Neuronal stem cell (in vitro differentiated cells): Measurements from ENCODE around the gene PIGL.

Experiments
- DNase-seq: peaks from one replicate; pipeline ENCODE4 v3.0.0-alpha.2; 2013; ENCODE audit warnings: low spot score
- H2AFZ ChIP-seq: one replicate; pipeline ENCODE4 v1.6.1; 2013; ENCODE audit warnings: mild to moderate bottlenecking, low read length, inconsistent platforms
- H2AK5ac ChIP-seq: 2 replicates; pipeline ENCODE4 v1.6.1; 2013; ENCODE audit warnings: low read depth, mild to moderate bottlenecking, inconsistent platforms, low read length, moderate library complexity, mixed read lengths
- H2BK120ac ChIP-seq: 2 replicates; pipeline ENCODE4 v1.6.1; 2013; ENCODE audit warnings: low read depth, mild to moderate bottlenecking, inconsistent platforms, low read length, moderate library complexity, mixed read lengths
- H2BK12ac ChIP-seq: one replicate; pipeline ENCODE4 v1.6.1; 2013; ENCODE audit warnings: low read length, inconsistent platforms
- H2BK15ac ChIP-seq: 2 replicates; pipeline ENCODE4 v1.6.1; 2013; ENCODE audit warnings: mild to moderate bottlenecking, low read length, inconsistent platforms, mixed read lengths
- H2BK5ac ChIP-seq: one replicate; pipeline ENCODE4 v1.6.1; 2013; ENCODE audit warnings: inconsistent platforms, mild to moderate bottlenecking, low read length, moderate library complexity
- H3K14ac ChIP-seq: one replicate; pipeline ENCODE4 v1.6.1; 2013; ENCODE audit warnings: low read length, inconsistent platforms
- H3K18ac ChIP-seq: 2 replicates; pipeline ENCODE4 v1.6.1; 2013; ENCODE audit warnings: low read length, inconsistent platforms
- H3K23ac ChIP-seq: 2 replicates; pipeline ENCODE4 v1.6.1; 2013; ENCODE audit warnings: low read depth, mild to moderate bottlenecking, mixed read lengths, low read length, inconsistent platforms; ENCODE audit not compliant: poor library complexity
- H3K27ac ChIP-seq: replicated peaks from 3 replicates; pipeline ENCODE4 v1.5.1; 2013; ENCODE audit warnings: low read length, inconsistent platforms
- H3K27me3 ChIP-seq, 3 experiments: 2 replicates each; pipeline ENCODE4 v1.6.1; 2013; ENCODE audit warnings: low read length in 3 of 3, mild to moderate bottlenecking in 2 of 3, inconsistent platforms in 1 of 3, low read depth in 1 of 3, mixed read lengths in 1 of 3, moderate library complexity in 1 of 3; ENCODE audit not compliant: control insufficient read depth in 3 of 3, insufficient read depth in 3 of 3
- H3K36me3 ChIP-seq, 2 donors: replicated peaks in 1 of 2; 2 replicates each; pipeline ENCODE4 v1.6.1; 2013; ENCODE audit warnings: low read length in 2 of 2; ENCODE audit not compliant: control insufficient read depth in 2 of 2, insufficient read depth in 2 of 2
- H3K4ac ChIP-seq: 2 replicates; pipeline ENCODE4 v1.6.1; 2013; ENCODE audit warnings: inconsistent platforms, mild to moderate bottlenecking, low read length, moderate library complexity
- H3K4me1 ChIP-seq, 2 donors: 1 replicate in 1 of 2; 2 replicates in 1 of 2; pipeline ENCODE4 v1.6.1; 2013; ENCODE audit warnings: low read length in 2 of 2, low read depth in 1 of 2; ENCODE audit not compliant: control insufficient read depth in 2 of 2, insufficient read depth in 1 of 2
- H3K4me2 ChIP-seq: one replicate; pipeline ENCODE4 v1.6.1; 2013; ENCODE audit warnings: mild to moderate bottlenecking, low read length, inconsistent platforms; ENCODE audit not compliant: insufficient read depth, poor library complexity, severe bottlenecking
- H3K4me3 ChIP-seq, 2 donors: 2 replicates each; pipeline ENCODE4 v1.5.1; 2013; ENCODE audit warnings: low read length in 2 of 2, mild to moderate bottlenecking in 2 of 2, inconsistent platforms in 1 of 2, moderate library complexity in 1 of 2
- H3K79me1 ChIP-seq: one replicate; pipeline ENCODE4 v1.6.1; 2013; ENCODE audit warnings: low read depth, mild to moderate bottlenecking, inconsistent platforms, low read length, moderate library complexity
- H3K9ac ChIP-seq: one replicate; pipeline ENCODE4 v1.6.1; 2013; ENCODE audit warnings: mild to moderate bottlenecking, low read depth, low read length, inconsistent platforms; ENCODE audit not compliant: poor library complexity
- H3K9me3 ChIP-seq, 2 donors: replicated peaks in 1 of 2; 2 replicates each; pipeline versions ENCODE3 to v1.6.1; 2013; ENCODE audit warnings: low read length in 2 of 2, mild to moderate bottlenecking in 2 of 2, inconsistent platforms in 1 of 2, low read depth in 1 of 2, mixed read lengths in 1 of 2, moderate library complexity in 1 of 2; ENCODE audit not compliant: control insufficient read depth in 2 of 2, insufficient read depth in 1 of 2
- H4K8ac ChIP-seq: one replicate; pipeline ENCODE4 v1.6.1; 2013; ENCODE audit warnings: low read depth, mild to moderate bottlenecking, inconsistent platforms, low read length, moderate library complexity
- H4K91ac ChIP-seq: one replicate; pipeline ENCODE4 v1.6.1; 2013; ENCODE audit warnings: low read length, low read depth, mild to moderate bottlenecking, inconsistent platforms; ENCODE audit not compliant: poor library complexity
- WGBS, 2 donors: extraction: QIAGEN DNeasy Blood & Tissue Kit; methylation state at CpG; one replicate each; pipeline ENCODE4 v1.1.7; 2013; ENCODE audit warnings: missing lambda C conversion rate in 2 of 2, mixed read lengths in 1 of 2; ENCODE audit not compliant: insufficient read length in 2 of 2, insufficient replicate concordance in 1 of 2; ENCODE audit errors: extremely low coverage in 2 of 2; 5-methylcytosine and 5-hydroxymethylcytosine counted together

PIGL gene

GRCh38 chr17:16348586-16348985 is 131.6 kb downstream of the PIGL start:
- Histone ChIP-seq H3K27me3 (no peaks in the 10 kb centered on the region), H2BK15ac (no peak overlapping the region), H3K23ac (peak overlapping the region; percentile 27), H3K9me3 (peaks cover 0 to 1% of the 10 kb centered on the region in 2 donors), H4K8ac (no peak overlapping the region), H2AK5ac (no peak overlapping the region), H2AFZ (no peak overlapping the region), H4K91ac (no peak overlapping the region), H2BK120ac (no peak overlapping the region), H3K4me1 (peaks cover 0 to 4% of the 10 kb centered on the region in 2 donors), H3K4me3 (no peak overlapping the region), H3K27ac (no peak overlapping the region), H3K18ac (no peak overlapping the region), H3K36me3 (peaks cover 33 to 54% of the 10 kb centered on the region in 2 donors), H3K14ac (no peak overlapping the region), H2BK12ac (no peak overlapping the region), H3K4me2 (no peak overlapping the region), H3K9ac (no peak overlapping the region), H3K79me1 (peaks cover 6% of the 10 kb centered on the region), H2BK5ac (no peak overlapping the region), H3K4ac (no peak overlapping the region)
- no CpG with 5 or more reads among the region's 6 CpGs for WGBS, 2 donors
- no peak for DNase-seq

DNA sequence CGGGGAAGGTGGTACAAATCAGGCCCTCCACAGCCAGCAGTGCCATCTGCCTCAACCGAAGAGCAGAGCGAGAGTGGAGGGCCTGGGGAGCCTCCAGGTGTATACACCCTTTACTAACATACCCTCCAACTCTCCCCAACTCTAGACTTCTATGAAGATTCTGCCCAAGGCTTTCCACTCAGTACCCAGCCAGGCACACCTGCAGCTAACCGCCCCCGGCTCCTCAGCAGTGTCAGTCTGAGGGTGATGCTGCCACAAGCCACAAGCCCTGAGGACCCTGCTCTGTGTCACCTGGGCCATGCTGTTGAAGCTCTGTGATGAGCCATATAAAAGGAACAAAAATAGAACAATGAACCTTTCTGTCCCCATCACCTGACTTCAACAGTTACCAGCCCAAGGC is 132.4 kb downstream of the PIGL start:
- no peak overlapping the region for H2AFZ ChIP-seq
- peaks cover 27 to 46% of the 10 kb centered on the region in 2 donors for H3K36me3 ChIP-seq
- H4K8ac ChIP-seq = no peak overlapping the region
- H3K4me2 ChIP-seq = no peak overlapping the region
- H3K4me1 ChIP-seq = peaks cover 0 to 4% of the 10 kb centered on the region in 2 donors
- no peak overlapping the region for H2BK12ac ChIP-seq
- H3K9me3 ChIP-seq = peaks cover 0 to 6% of the 10 kb centered on the region in 2 donors
- H2AK5ac ChIP-seq = no peak overlapping the region
- no peak overlapping the region for H3K14ac ChIP-seq
- no peak overlapping the region for H3K4ac ChIP-seq
- H4K91ac ChIP-seq = no peak overlapping the region
- H3K27me3 ChIP-seq = no peaks in the 10 kb centered on the region
- H2BK5ac ChIP-seq = peak overlapping the region; percentile 10
- WGBS, 2 donors = no CpG with 5 or more reads among the region's 5 CpGs
- no peak overlapping the region for H2BK15ac ChIP-seq
- H3K79me1 ChIP-seq = peaks cover 6% of the 10 kb centered on the region
- no peak overlapping the region for H3K9ac ChIP-seq
- no peak overlapping the region for H3K18ac ChIP-seq
- H2BK120ac ChIP-seq = no peak overlapping the region
- no peak overlapping the region for H3K27ac ChIP-seq
- no peak for DNase-seq
- H3K4me3 ChIP-seq = no peak overlapping the region
- no peak overlapping the region for H3K23ac ChIP-seq

- H3K9me3 ChIP-seq = peaks cover 0 to 6% of the 10 kb centered on the region in 2 donors
- peaks cover 0 to 4% of the 10 kb centered on the region in 2 donors for H3K4me1 ChIP-seq
- H3K36me3 ChIP-seq = peaks cover 21 to 31% of the 10 kb centered on the region in 2 donors
- no peak for DNase-seq
- H3K9ac ChIP-seq = no peak overlapping the region
- H2AFZ ChIP-seq = peak overlapping the region; percentile 93
- H3K4ac ChIP-seq = no peak overlapping the region
- H2BK15ac ChIP-seq = no peak overlapping the region
- H3K14ac ChIP-seq = no peak overlapping the region
- H2AK5ac ChIP-seq = no peak overlapping the region
- peaks cover 6% of the 10 kb centered on the region for H3K79me1 ChIP-seq
- no peak overlapping the region for H3K18ac ChIP-seq
- H3K27ac ChIP-seq = peak overlapping the region; percentile 85
- H4K8ac ChIP-seq = no peak overlapping the region
- H2BK5ac ChIP-seq = no peak overlapping the region
- H3K4me2 ChIP-seq = peak overlapping the region; percentile 55
- H4K91ac ChIP-seq = no peak overlapping the region
- H2BK12ac ChIP-seq = no peak overlapping the region
- H2BK120ac ChIP-seq = no peak overlapping the region
- peak overlapping the region; percentile 59 to 99 for H3K4me3 ChIP-seq
- no peaks in the 10 kb centered on the region for H3K27me3 ChIP-seq
- no peak overlapping the region for H3K23ac ChIP-seq
- no CpG with 5 or more reads among the region's 10 CpGs for WGBS, 2 donors
These were observed 134.8 kb downstream of the PIGL start for GRCh38 chr17:16351831-16352230.

GRCh38 chr17:16352303-16352666 is 135.3 kb downstream of the PIGL start:
- no peak for DNase-seq
- Histone ChIP-seq H3K4me2 (peak overlapping the region; percentile 55), H3K14ac (peak overlapping the region; percentile 90), H2AK5ac (peak overlapping the region; percentile 97), H2BK12ac (no peak overlapping the region), H4K91ac (no peak overlapping the region), H2BK15ac (no peak overlapping the region), H3K4me1 (peaks cover 0 to 4% of the 10 kb centered on the region in 2 donors), H3K36me3 (peaks cover 17 to 27% of the 10 kb centered on the region in 2 donors), H2BK5ac (peak overlapping the region; percentile 84), H3K9me3 (peaks cover 0 to 6% of the 10 kb centered on the region in 2 donors), H3K4me3 (peak overlapping the region; percentile 59 to 99), H2AFZ (peak overlapping the region; percentile 93), H2BK120ac (peak overlapping the region; percentile 76), H3K79me1 (peaks cover 6% of the 10 kb centered on the region), H3K18ac (peak overlapping the region; percentile 100), H3K27me3 (no peaks in the 10 kb centered on the region), H4K8ac (no peak overlapping the region), H3K27ac (peak overlapping the region; percentile 85), H3K9ac (peak overlapping the region; percentile 93), H3K4ac (peak overlapping the region; percentile 85), H3K23ac (no peak overlapping the region)
- WGBS, 2 donors = no CpG with 5 or more reads among the region's 25 CpGs
